Measurements from ENCODE around the gene FMN2.

- TF ChIP-seq POLR2A (IDR thresholded peaks at IDR 0.05; ENCODE audit: low read depth, low read length) (no peak), POLR2AphosphoS5 (IDR thresholded peaks at IDR 0.05; ENCODE audit: low read depth, low read length) (no peak), TAF1 (IDR thresholded peaks at IDR 0.05; ENCODE audit: low read depth, low read length) (no peak), SPI1 (IDR thresholded peaks at IDR 0.05; ENCODE audit: low read depth, low read length) (no peak)
Measured at GRCh38 chr1:240445369-240445768, 353.7 kb downstream of the FMN2 start.

Measured in GM12891 (cell line).